HG03066 (cell line): ENCODE results near the gene NTM.
"Not testable (repeated sequence)": the region's sequence is repeated elsewhere in the genome, so short reads cannot be mapped to it uniquely, and the experiment has no call there.

Experiments
- ATAC-seq: cut with Tn5 transposase; IDR thresholded peaks from one replicate; pipeline ENCODE4 v1.9.1; 2021; ENCODE audit warnings: low read depth; ENCODE audit not compliant: unreplicated experiment

Gene NTM

GRCh38 chr11:132043714-132044113 is 673.3 kb downstream of the NTM start:
- no peak for ATAC-seq

- no peak for ATAC-seq
Measured at GRCh38 chr11:132045107-132045506, 674.7 kb downstream of the NTM start.

GRCh38 chr11:132046288-132046865 is 676.0 kb downstream of the NTM start:
- ATAC-seq = no peak

GRCh38 chr11:132047167-132047566 is 676.8 kb downstream of the NTM start:
- no peak for ATAC-seq

- ATAC-seq = no peak
Measured at GRCh38 chr11:132048040-132048439, 677.6 kb downstream of the NTM start.

GRCh38 chr11:132049205-132049604 is 678.8 kb downstream of the NTM start:
- no peak for ATAC-seq

GRCh38 chr11:132050049-132050448 is 679.6 kb downstream of the NTM start:
- ATAC-seq = no peak

GRCh38 chr11:132050577-132051165 is 680.3 kb downstream of the NTM start:
- no peak for ATAC-seq

GRCh38 chr11:132051704-132052103 is 681.3 kb downstream of the NTM start:
- no peak for ATAC-seq

- ATAC-seq = no peak
Measured at GRCh38 chr11:132052342-132052741, 681.9 kb downstream of the NTM start.

- no peak for ATAC-seq
Measured at GRCh38 chr11:132052904-132053303, 682.5 kb downstream of the NTM start.

GRCh38 chr11:132054822-132055221 is 684.4 kb downstream of the NTM start:
- ATAC-seq = no peak

- ATAC-seq = no peak
Measured at GRCh38 chr11:132055296-132055695, 684.9 kb downstream of the NTM start.

- ATAC-seq = no peak
Measured at GRCh38 chr11:132056689-132057088, 686.3 kb downstream of the NTM start.

GRCh38 chr11:132057266-132057665 is 686.9 kb downstream of the NTM start:
- no peak for ATAC-seq

- ATAC-seq = no peak
Measured at GRCh38 chr11:132058211-132058772, 687.9 kb downstream of the NTM start.

GRCh38 chr11:132060567-132060966 is 690.2 kb downstream of the NTM start:
- ATAC-seq = no peak

GRCh38 chr11:132062031-132062430 is 691.6 kb downstream of the NTM start:
- ATAC-seq = no peak

- no peak for ATAC-seq
Measured at GRCh38 chr11:132062541-132062940, 692.1 kb downstream of the NTM start.

- ATAC-seq = no peak
Measured at GRCh38 chr11:132064987-132065620, 694.7 kb downstream of the NTM start.

GRCh38 chr11:132068556-132068955 is 698.1 kb downstream of the NTM start:
- no peak for ATAC-seq

GRCh38 chr11:132069593-132069992 is 699.2 kb downstream of the NTM start:
- not testable (repeated sequence) for ATAC-seq
